ENCODE data around the gene RPS19BP1. TPM values are rescaled to one million over a fixed set of nuclear protein-coding genes. Genes with fewer than 3 reads are reported as not detected.

The RPS19BP1 gene
- polyA plus RNA-seq, 1 experiment: 66.7 TPM

GRCh38 chr22:39480557-39480956, 52.0 kb downstream of the RPS19BP1 start:
- Histone ChIP-seq H3K27me3 (ENCODE audit: control insufficient read depth, insufficient read depth, low read length) (peaks cover 2% of the 10 kb centered on the region; the same call in 1 of the 2 replicates), H3K4me3 (ENCODE audit: low read depth, low read length) (no peak overlapping the region), H3K36me3 (ENCODE audit: control insufficient read depth, insufficient read depth, low read length) (no peaks in the 10 kb centered on the region)
- CTCF ChIA-PET: interaction anchor here (0.9 kb wide), 1 partner anchor 13 kb away, joined by 3 read pairs; no protein-coding TSS in a partner anchor
- POLR2A ChIA-PET: no interaction called here
- DNase-seq (ENCODE audit: low read depth): no peak
- no peak for TF ChIP-seq CTCF (IDR thresholded peaks at IDR 0.05; ENCODE audit: insufficient read depth, low read depth, low read length)

GRCh38 chr22:39479254-39479653, 53.3 kb downstream of the RPS19BP1 start:
- POLR2A ChIA-PET: no interaction called here
- Histone ChIP-seq H3K36me3 (ENCODE audit: control insufficient read depth, insufficient read depth, low read length) (no peaks in the 10 kb centered on the region), H3K4me3 (ENCODE audit: low read depth, low read length) (no peak overlapping the region), H3K27me3 (ENCODE audit: control insufficient read depth, insufficient read depth, low read length) (peaks cover 2% of the 10 kb centered on the region; the same call in 1 of the 2 replicates)
- CTCF ChIA-PET: no interaction called here
- TF ChIP-seq CTCF (IDR thresholded peaks at IDR 0.05; ENCODE audit: insufficient read depth, low read depth, low read length): no peak
- DNase-seq (ENCODE audit: low read depth): no peak

Other genes with a start within 250 kb of the RPS19BP1 start
- 3,985 and 4,772 TPM in 2 replicates for gene RPL3, start 213.1 kb downstream of the RPS19BP1 start, polyA plus RNA-seq (2011; rRNA removed)
- gene SYNGR1, start 182.8 kb downstream of the RPS19BP1 start, polyA plus RNA-seq (2011; rRNA removed): 44.4 and 65.6 TPM in 2 replicates
- gene TAB1, start 133.0 kb downstream of the RPS19BP1 start, polyA plus RNA-seq (2011; rRNA removed): 15.6 and 27.2 TPM in 2 replicates
- 0.53 and 0.66 TPM in 2 replicates for gene MGAT3, start 75.7 kb downstream of the RPS19BP1 start, polyA plus RNA-seq (2011; rRNA removed)
- gene MIEF1, start 30.5 kb downstream of the RPS19BP1 start, polyA plus RNA-seq (2011; rRNA removed): 17.5 and 21.0 TPM in 2 replicates
- 886 and 999 TPM in 2 replicates for gene ATF4, start 12.2 kb downstream of the RPS19BP1 start, polyA plus RNA-seq (2011; rRNA removed)
- 0.01 TPM in 1 of 2 replicates, not detected in the other for gene CACNA1I, start 38.0 kb upstream of the RPS19BP1 start, polyA plus RNA-seq (2011; rRNA removed)

Measured in BJ (cell line).